Loucy (cell line): Measurements from ENCODE around the gene ABHD6.

Source experiments
- H2AFZ ChIP-seq: fragments of 200-600 bp; sonication (generic); 2 replicates; pipeline ENCODE4 v1.6.0; 2016; ENCODE audit warnings: antibody characterized with exemption, mild to moderate bottlenecking, low read length, moderate library complexity
- H3F3A ChIP-seq: fragments of 200-600 bp; 2 replicates; pipeline ENCODE4 v1.6.0; 2016; ENCODE audit warnings: antibody characterized with exemption, low read depth, mild to moderate bottlenecking
- H3K27me3 ChIP-seq: fragments of 200-600 bp; sonication (generic); 2 replicates; pipeline ENCODE4 v1.6.1; 2014; ENCODE audit warnings: low read length, mild to moderate bottlenecking; ENCODE audit not compliant: insufficient read depth, poor library complexity, severe bottlenecking
- H3K36me3 ChIP-seq: fragments of 200-600 bp; sonication (generic); 2 replicates; pipeline ENCODE4 v1.6.1; 2016; ENCODE audit warnings: low read length; ENCODE audit not compliant: insufficient read depth
- H3K4me1 ChIP-seq: fragments of 200-600 bp; sonication (generic); 2 replicates; pipeline ENCODE4 v1.5.1; 2014; ENCODE audit warnings: low read length, mild to moderate bottlenecking; ENCODE audit not compliant: insufficient read depth, poor library complexity, severe bottlenecking
- H3K4me2 ChIP-seq: fragments of 200-600 bp; sonication (generic); 2 replicates; pipeline ENCODE4 v1.6.0; 2014; ENCODE audit warnings: antibody characterized with exemption, low read length, low read depth, mild to moderate bottlenecking; ENCODE audit not compliant: poor library complexity, severe bottlenecking
- H3K4me3 ChIP-seq: fragments of 200-600 bp; sonication (generic); 2 replicates; pipeline ENCODE4 v1.5.1; 2014; ENCODE audit warnings: low read length, mild to moderate bottlenecking, mixed read lengths; ENCODE audit not compliant: poor library complexity, severe bottlenecking
- H3K79me2 ChIP-seq: fragments of 200-600 bp; sonication (generic); 2 replicates; pipeline ENCODE4 v1.6.1; 2014; ENCODE audit warnings: low read length; ENCODE audit not compliant: insufficient read depth
- H3K9ac ChIP-seq: fragments of 200-600 bp; sonication (generic); 2 replicates; pipeline ENCODE4 v1.6.0; 2014; ENCODE audit warnings: mild to moderate bottlenecking, low read depth, low read length, moderate library complexity; ENCODE audit not compliant: poor library complexity, severe bottlenecking
- H3K9me2 ChIP-seq: fragments of 200-600 bp; sonication (generic); replicated peaks from 2 replicates; pipeline ENCODE4 v1.6.1; 2016; ENCODE audit warnings: low read depth, low read length, mixed read lengths
- H3K9me3 ChIP-seq: fragments of 200-600 bp; sonication (generic); 2 replicates; pipeline ENCODE4 v1.6.1; 2014; ENCODE audit warnings: mild to moderate bottlenecking, antibody characterized with exemption, low read length, low read depth; ENCODE audit not compliant: insufficient read depth
- H4K20me1 ChIP-seq: fragments of 200-600 bp; sonication (generic); 2 replicates; pipeline ENCODE4 v1.6.0; 2014; ENCODE audit warnings: antibody characterized with exemption, low read length, mild to moderate bottlenecking; ENCODE audit not compliant: insufficient read depth, poor library complexity, severe bottlenecking
- CTCF ChIP-seq: fragments of 200-600 bp; sonication (generic); conservative IDR thresholded peaks from 2 replicates; pipeline ENCODE4 v1.5.1; 2014; ENCODE audit warnings: mild to moderate bottlenecking, antibody characterized with exemption, low read length
- EZH2phosphoT487 ChIP-seq: fragments of 200-600 bp; IDR thresholded peaks from 2 replicates; pipeline ENCODE4 v1.6.1; 2018; ENCODE audit warnings: antibody characterized with exemption, mild to moderate bottlenecking, moderate library complexity, borderline replicate concordance

The ABHD6 gene

DNA sequence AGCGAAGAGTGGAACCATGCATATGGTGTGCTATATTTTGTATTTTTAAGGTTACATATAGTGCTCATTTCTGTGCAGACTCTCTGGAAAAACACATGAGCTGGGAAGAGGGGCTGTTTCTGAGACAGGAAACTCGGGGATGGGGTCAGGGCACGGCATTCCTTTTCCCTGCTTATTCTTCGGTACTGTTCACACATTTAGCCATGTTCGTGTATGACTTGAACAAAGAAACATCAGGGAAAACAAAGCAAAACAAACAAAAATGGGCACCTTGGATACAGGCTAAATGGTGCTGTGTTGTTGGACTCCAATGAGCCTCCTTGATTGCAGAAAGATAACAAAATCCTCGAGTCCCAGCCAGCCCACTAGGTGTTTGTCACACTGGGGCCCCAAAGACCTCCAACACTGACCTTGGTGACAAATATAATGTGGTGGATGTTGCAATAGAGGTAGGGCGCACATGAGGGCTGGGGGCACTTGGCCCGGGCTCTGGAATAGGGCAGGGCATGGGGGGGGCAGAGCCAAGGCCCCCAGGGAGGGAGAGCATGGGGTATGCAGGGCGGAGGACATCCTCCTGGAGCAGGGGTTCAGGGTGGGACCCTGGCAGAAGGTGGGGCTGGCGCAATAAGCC lies 46.1 kb upstream of the ABHD6 start:
- Histone ChIP-seq H3K9me2 (no peaks in the 10 kb centered on the region), H3K4me2 (no peak overlapping the region), H3K4me3 (no peak overlapping the region), H3F3A (no peaks in the 10 kb centered on the region), H3K4me1 (peaks cover under 1% of the 10 kb centered on the region), H3K79me2 (no peaks in the 10 kb centered on the region), H4K20me1 (no peaks in the 10 kb centered on the region), H3K9ac (no peak overlapping the region), H3K36me3 (no peaks in the 10 kb centered on the region), H2AFZ (no peak overlapping the region), H3K9me3 (no peaks in the 10 kb centered on the region), H3K27me3 (no peaks in the 10 kb centered on the region)
- TF ChIP-seq CTCF (no peak), EZH2phosphoT487 (no peak)

GRCh38 chr3:58192069-58192468 lies 45.5 kb upstream of the ABHD6 start:
- no peak overlapping the region for H3K4me3 ChIP-seq
- H3K9ac ChIP-seq, result no peak overlapping the region
- no peaks in the 10 kb centered on the region for H3K27me3 ChIP-seq
- no peaks in the 10 kb centered on the region for H3K36me3 ChIP-seq
- no peaks in the 10 kb centered on the region for H3K9me2 ChIP-seq
- no peak overlapping the region for H3K4me2 ChIP-seq
- H3F3A ChIP-seq, result no peaks in the 10 kb centered on the region
- no peak for TF ChIP-seq EZH2phosphoT487
- no peak for TF ChIP-seq CTCF
- H4K20me1 ChIP-seq, result no peaks in the 10 kb centered on the region
- no peaks in the 10 kb centered on the region for H3K79me2 ChIP-seq
- H3K4me1 ChIP-seq, result peaks cover 6% of the 10 kb centered on the region
- H3K9me3 ChIP-seq, result no peaks in the 10 kb centered on the region
- H2AFZ ChIP-seq, result no peak overlapping the region

DNA sequence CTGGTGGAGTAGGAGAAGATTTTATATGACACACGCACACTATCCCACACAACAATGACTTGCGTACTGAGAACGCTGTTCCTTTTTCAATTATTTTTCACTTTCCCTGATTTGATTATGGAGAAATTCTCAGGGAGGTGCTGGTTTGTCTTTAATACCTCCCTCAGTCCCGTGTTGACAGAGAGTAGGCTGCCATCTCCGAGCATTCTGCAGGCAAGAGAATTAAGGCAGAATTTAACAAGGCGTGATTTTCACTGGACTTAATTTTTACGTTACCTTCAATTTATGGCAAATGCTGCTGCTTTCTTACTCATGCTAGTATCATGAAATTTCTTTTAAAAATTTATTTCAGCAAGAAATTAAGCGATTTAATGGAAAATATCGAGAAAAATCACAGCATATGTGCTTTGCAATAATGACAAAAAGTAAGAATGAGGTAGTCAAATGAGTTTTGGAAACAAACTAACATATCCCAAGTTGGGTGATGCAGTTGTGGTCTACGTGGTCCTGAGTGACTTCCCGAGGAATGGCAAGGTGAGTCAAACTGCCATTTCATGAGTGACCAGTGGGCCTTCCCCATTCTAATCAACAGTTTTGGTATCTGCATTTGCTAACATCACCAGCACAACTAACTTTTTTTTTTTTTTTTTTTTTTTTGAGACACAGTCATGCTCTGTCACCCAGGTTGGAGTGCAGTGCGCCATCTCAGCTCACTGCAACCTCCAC lies 43.7 kb upstream of the ABHD6 start:
- Histone ChIP-seq H3K9me3 (no peaks in the 10 kb centered on the region), H3K36me3 (no peaks in the 10 kb centered on the region), H3K4me1 (peaks cover 6% of the 10 kb centered on the region), H3K4me2 (no peak overlapping the region), H3F3A (no peaks in the 10 kb centered on the region), H3K9me2 (no peaks in the 10 kb centered on the region), H2AFZ (0 out of 2 replicates have a peak overlapping the region, but pooled peaks have one; percentile 52), H4K20me1 (no peaks in the 10 kb centered on the region), H3K4me3 (no peak overlapping the region), H3K79me2 (no peaks in the 10 kb centered on the region), H3K27me3 (no peaks in the 10 kb centered on the region), H3K9ac (no peak overlapping the region)
- no peak for TF ChIP-seq EZH2phosphoT487
- TF ChIP-seq CTCF, result no peak
